ENCODE measurements around the gene EVI5L. TPM values are rescaled to one million over a fixed set of nuclear protein-coding genes. Genes with fewer than 3 reads are reported as not detected.

The EVI5L gene
- total RNA-seq, 1 experiment from 2014 or later, result 29.5 TPM

- no peaks in the 10 kb centered on the region for H4K20me1 ChIP-seq (ENCODE audit: low read length)
- intact Hi-C loops (cut with micrococcal nuclease), result no loop called here
- H3K27me3 ChIP-seq (ENCODE audit: low read length), result no peaks in the 10 kb centered on the region
- no peaks in the 10 kb centered on the region for H3K9me2 ChIP-seq (replicated peaks; ENCODE audit: low read length)
- peaks cover 26% of the 10 kb centered on the region for H3K79me2 ChIP-seq (ENCODE audit: low read length)
- peak overlapping the region; percentile 65; the same call in 1 of the 2 replicates for H3K4me2 ChIP-seq (ENCODE audit: low read length)
- H2AFZ ChIP-seq (ENCODE audit: low read length), result no peak overlapping the region
- H3K9me3 ChIP-seq (ENCODE audit: low read length), result no peaks in the 10 kb centered on the region
- ATAC-seq, result no peak
- peak overlapping the region; percentile 35; the same call in 1 of the 2 replicates for H3K9ac ChIP-seq (ENCODE audit: low read length)
- CTCF ChIA-PET, result interaction anchor here (0.6 to 0.7 kb wide), 2 partner anchors 33 to 52 kb away, joined by 4 to 12 read pairs; no protein-coding TSS in a partner anchor
- H3K4me1 ChIP-seq (ENCODE audit: insufficient read depth, low read length), result peaks cover 48% of the 10 kb centered on the region
- BruUV-seq (replicated peaks), result TSS peak; percentile 27
- H3K4me3 ChIP-seq (ENCODE audit: low read length), result no peak overlapping the region
- no peak for TF ChIP-seq EZH2phosphoT487 (IDR thresholded peaks at IDR 0.05; ENCODE audit: borderline replicate concordance, low read length)
- TF ChIP-seq CTCF (conservative IDR thresholded peaks at IDR 0.05; ENCODE audit: low read depth, low read length), result no peak
- TF ChIP-seq EZH2 (IDR thresholded peaks at IDR 0.05; ENCODE audit: low read length, unreplicated experiment), result no peak
- H3F3A ChIP-seq (ENCODE audit: low read length, unreplicated experiment), result peaks cover 10% of the 10 kb centered on the region
- POLR2A ChIA-PET (ENCODE audit: unreplicated experiment), result no interaction called here
- peak overlapping the region; percentile 92 for H3K27ac ChIP-seq (ENCODE audit: low read length)
- DNase-seq, result no peak
- H3K36me3 ChIP-seq (ENCODE audit: low read depth, low read length), result no peaks in the 10 kb centered on the region
Measured at GRCh38 chr19:7832781-7833180, 2.8 kb downstream of the EVI5L start.

- Histone ChIP-seq H3F3A (ENCODE audit: low read length, unreplicated experiment) (peaks cover 10% of the 10 kb centered on the region), H3K79me2 (ENCODE audit: low read length) (peaks cover 26% of the 10 kb centered on the region), H2AFZ (ENCODE audit: low read length) (peak overlapping the region; percentile 60), H3K9ac (ENCODE audit: low read length) (peak overlapping the region; percentile 56), H3K27ac (ENCODE audit: low read length) (peak overlapping the region; percentile 92), H3K27me3 (ENCODE audit: low read length) (no peaks in the 10 kb centered on the region), H3K4me3 (ENCODE audit: low read length) (no peak overlapping the region), H4K20me1 (ENCODE audit: low read length) (no peaks in the 10 kb centered on the region), H3K9me2 (replicated peaks; ENCODE audit: low read length) (no peaks in the 10 kb centered on the region), H3K4me1 (ENCODE audit: insufficient read depth, low read length) (peaks cover 54% of the 10 kb centered on the region), H3K36me3 (ENCODE audit: low read depth, low read length) (no peaks in the 10 kb centered on the region), H3K4me2 (ENCODE audit: low read length) (peak overlapping the region; percentile 65), H3K9me3 (ENCODE audit: low read length) (no peaks in the 10 kb centered on the region)
- TF ChIP-seq EZH2 (IDR thresholded peaks at IDR 0.05; ENCODE audit: low read length, unreplicated experiment), result no peak
- TF ChIP-seq CTCF (conservative IDR thresholded peaks at IDR 0.05; ENCODE audit: low read depth, low read length), result no peak
- no peak for TF ChIP-seq EZH2phosphoT487 (IDR thresholded peaks at IDR 0.05; ENCODE audit: borderline replicate concordance, low read length)
- intact Hi-C loops (cut with micrococcal nuclease), result no loop called here
- ATAC-seq (peak; percentile 32), DNase-seq (peak; percentile 90)
- POLR2A ChIA-PET (ENCODE audit: unreplicated experiment), result interaction anchor here (0.6 to 0.7 kb wide), 2 partner anchors 301 to 327 kb away, joined by 4 to 12 read pairs; no protein-coding TSS in a partner anchor
- no TSS peak for BruUV-seq (replicated peaks)
- CTCF ChIA-PET, result interaction anchor here (0.6 to 1.0 kb wide), 4 partner anchors 34 to 153 kb away, joined by 3 to 12 read pairs (median 4); partner anchors contain the start of gene TRAPPC5
Measured at GRCh38 chr19:7833225-7834099, 3.4 kb downstream of the EVI5L start.

DNA sequence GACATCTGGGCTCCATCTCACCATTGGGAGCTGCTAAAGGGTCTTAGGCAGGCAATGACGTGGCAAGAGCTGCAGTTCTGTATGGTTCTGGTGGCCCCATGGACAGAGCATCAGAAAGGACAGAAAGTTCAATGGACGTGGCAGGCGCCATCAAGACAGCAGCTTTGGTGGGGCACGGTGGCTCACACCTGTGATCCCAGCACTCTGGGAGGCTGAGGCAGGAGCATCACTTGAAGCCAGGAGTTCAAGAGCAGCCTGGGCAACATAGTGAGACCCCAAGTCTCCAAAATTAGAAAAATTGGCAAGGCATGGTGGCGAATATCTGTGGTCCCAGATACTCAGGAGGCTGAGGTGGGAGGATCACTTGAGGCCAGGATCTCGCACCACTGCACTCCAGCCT lies 9.5 kb downstream of the EVI5L start:
- Histone ChIP-seq H3K4me2 (ENCODE audit: low read length) (no peak overlapping the region), H3K9ac (ENCODE audit: low read length) (no peak overlapping the region), H3K36me3 (ENCODE audit: low read depth, low read length) (no peaks in the 10 kb centered on the region), H3F3A (ENCODE audit: low read length, unreplicated experiment) (peaks cover under 1% of the 10 kb centered on the region), H3K9me2 (replicated peaks; ENCODE audit: low read length) (no peaks in the 10 kb centered on the region), H3K27me3 (ENCODE audit: low read length) (no peaks in the 10 kb centered on the region), H3K27ac (ENCODE audit: low read length) (no peak overlapping the region), H3K9me3 (ENCODE audit: low read length) (no peaks in the 10 kb centered on the region), H3K79me2 (ENCODE audit: low read length) (peaks cover 16% of the 10 kb centered on the region), H2AFZ (ENCODE audit: low read length) (no peak overlapping the region), H3K4me3 (ENCODE audit: low read length) (no peak overlapping the region), H3K4me1 (ENCODE audit: insufficient read depth, low read length) (peaks cover 16% of the 10 kb centered on the region), H4K20me1 (ENCODE audit: low read length) (no peaks in the 10 kb centered on the region)
- POLR2A ChIA-PET (ENCODE audit: unreplicated experiment), result no interaction called here
- no peak for TF ChIP-seq CTCF (conservative IDR thresholded peaks at IDR 0.05; ENCODE audit: low read depth, low read length)
- no peak for TF ChIP-seq EZH2 (IDR thresholded peaks at IDR 0.05; ENCODE audit: low read length, unreplicated experiment)
- no peak for TF ChIP-seq EZH2phosphoT487 (IDR thresholded peaks at IDR 0.05; ENCODE audit: borderline replicate concordance, low read length)
- intact Hi-C loops (cut with micrococcal nuclease), result no loop called here
- DNase-seq (no peak), ATAC-seq (no peak)
- CTCF ChIA-PET, result no interaction called here
- no TSS peak for BruUV-seq (replicated peaks)
